ENCODE data around the gene RIT2. TPM values are rescaled to one million over a fixed set of nuclear protein-coding genes. Genes with fewer than 3 reads are reported as not detected.

Gene RIT2
- polyA plus RNA-seq, 2 of the 4 experiments (the other 2 are of a cell fraction), result not detected

DNA sequence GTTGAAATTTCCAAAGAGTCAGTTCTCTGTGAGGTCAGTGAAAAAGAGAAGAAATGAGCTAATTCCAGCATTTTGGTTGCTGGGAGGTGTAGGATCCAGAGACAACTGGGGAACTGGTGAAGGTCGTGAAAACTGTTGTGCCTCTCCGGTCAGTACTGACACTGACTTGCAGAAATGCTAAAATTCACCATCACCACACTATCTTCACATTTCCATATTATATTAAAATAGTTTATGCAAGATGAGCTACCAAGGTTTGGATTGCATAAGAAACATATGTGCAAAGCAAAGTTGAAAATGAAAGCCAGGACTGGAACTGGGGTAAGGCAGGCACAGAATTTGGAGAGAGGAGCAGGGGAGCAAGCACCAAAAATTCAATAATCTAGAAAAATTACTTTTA, 21.8 kb downstream of the RIT2 start:
- DNase-seq (ENCODE audit: low read depth in 1 of 2, low spot score in 1 of 2), result no peak
- Histone ChIP-seq H3K4me1 (no peaks in the 10 kb centered on the region), H3K9me3 (no peaks in the 10 kb centered on the region), H3K4me3 (no peak overlapping the region), H3K27ac (no peak overlapping the region), H3K4me2 (no peak overlapping the region)
- CTCF ChIA-PET, result interaction anchor here (0.6 kb wide), 1 partner anchor 16 kb away, joined by 3 read pairs; no protein-coding TSS in a partner anchor
- 5% methylated on average over 2 of the region's 2 CpGs for WGBS (ENCODE audit: missing lambda C conversion rate)
- no peak for ATAC-seq
- POLR2A ChIA-PET, result no interaction called here
- TF ChIP-seq HEYL (CRISPR knock-in tag; IDR thresholded peaks at IDR 0.05), result no peak
- no peak for TF ChIP-seq RARB (CRISPR knock-in tag; IDR thresholded peaks at IDR 0.05)
- TF ChIP-seq, protein P1, sequence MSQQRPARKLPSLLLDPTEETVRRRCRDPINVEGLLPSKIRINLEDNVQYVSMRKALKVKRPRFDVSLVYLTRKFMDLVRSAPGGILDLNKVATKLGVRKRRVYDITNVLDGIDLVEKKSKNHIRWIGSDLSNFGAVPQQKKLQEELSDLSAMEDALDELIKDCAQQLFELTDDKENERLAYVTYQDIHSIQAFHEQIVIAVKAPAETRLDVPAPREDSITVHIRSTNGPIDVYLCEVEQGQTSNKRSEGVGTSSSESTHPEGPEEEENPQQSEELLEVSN (IDR thresholded peaks at IDR 0.05; ENCODE audit: borderline replicate concordance, low read depth), result no peak
- TF ChIP-seq RCOR1 (IDR thresholded peaks at IDR 0.05; ENCODE audit: low read depth, low read length), result no peak
- TF ChIP-seq, protein P2, sequence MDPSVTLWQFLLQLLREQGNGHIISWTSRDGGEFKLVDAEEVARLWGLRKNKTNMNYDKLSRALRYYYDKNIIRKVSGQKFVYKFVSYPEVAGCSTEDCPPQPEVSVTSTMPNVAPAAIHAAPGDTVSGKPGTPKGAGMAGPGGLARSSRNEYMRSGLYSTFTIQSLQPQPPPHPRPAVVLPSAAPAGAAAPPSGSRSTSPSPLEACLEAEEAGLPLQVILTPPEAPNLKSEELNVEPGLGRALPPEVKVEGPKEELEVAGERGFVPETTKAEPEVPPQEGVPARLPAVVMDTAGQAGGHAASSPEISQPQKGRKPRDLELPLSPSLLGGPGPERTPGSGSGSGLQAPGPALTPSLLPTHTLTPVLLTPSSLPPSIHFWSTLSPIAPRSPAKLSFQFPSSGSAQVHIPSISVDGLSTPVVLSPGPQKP (IDR thresholded peaks at IDR 0.05; ENCODE audit: low read depth, low read length), result no peak
- TF ChIP-seq RNF2 (IDR thresholded peaks at IDR 0.05; ENCODE audit: borderline replicate concordance, low read depth), result no peak
- no peak for TF ChIP-seq EP300 (IDR thresholded peaks at IDR 0.05)
- TF ChIP-seq FOSL2 (IDR thresholded peaks at IDR 0.05), result no peak
- TF ChIP-seq FOSL2 (CRISPR knock-in tag; IDR thresholded peaks at IDR 0.05), result no peak
- no peak for TF ChIP-seq CEBPB (IDR thresholded peaks at IDR 0.05)
- TF ChIP-seq, protein P3, sequence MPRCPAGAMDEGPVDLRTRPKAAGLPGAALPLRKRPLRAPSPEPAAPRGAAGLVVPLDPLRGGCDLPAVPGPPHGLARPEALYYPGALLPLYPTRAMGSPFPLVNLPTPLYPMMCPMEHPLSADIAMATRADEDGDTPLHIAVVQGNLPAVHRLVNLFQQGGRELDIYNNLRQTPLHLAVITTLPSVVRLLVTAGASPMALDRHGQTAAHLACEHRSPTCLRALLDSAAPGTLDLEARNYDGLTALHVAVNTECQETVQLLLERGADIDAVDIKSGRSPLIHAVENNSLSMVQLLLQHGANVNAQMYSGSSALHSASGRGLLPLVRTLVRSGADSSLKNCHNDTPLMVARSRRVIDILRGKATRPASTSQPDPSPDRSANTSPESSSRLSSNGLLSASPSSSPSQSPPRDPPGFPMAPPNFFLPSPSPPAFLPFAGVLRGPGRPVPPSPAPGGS (IDR thresholded peaks at IDR 0.05), result no peak
- TF ChIP-seq RAD21 (conservative IDR thresholded peaks at IDR 0.05 in 1 of 2, IDR thresholded peaks at IDR 0.05 in 1 of 2), result no peak
- no peak for TF ChIP-seq BHLHE40 (IDR thresholded peaks at IDR 0.05; ENCODE audit: low read depth, low read length)
- TF ChIP-seq, protein P4, sequence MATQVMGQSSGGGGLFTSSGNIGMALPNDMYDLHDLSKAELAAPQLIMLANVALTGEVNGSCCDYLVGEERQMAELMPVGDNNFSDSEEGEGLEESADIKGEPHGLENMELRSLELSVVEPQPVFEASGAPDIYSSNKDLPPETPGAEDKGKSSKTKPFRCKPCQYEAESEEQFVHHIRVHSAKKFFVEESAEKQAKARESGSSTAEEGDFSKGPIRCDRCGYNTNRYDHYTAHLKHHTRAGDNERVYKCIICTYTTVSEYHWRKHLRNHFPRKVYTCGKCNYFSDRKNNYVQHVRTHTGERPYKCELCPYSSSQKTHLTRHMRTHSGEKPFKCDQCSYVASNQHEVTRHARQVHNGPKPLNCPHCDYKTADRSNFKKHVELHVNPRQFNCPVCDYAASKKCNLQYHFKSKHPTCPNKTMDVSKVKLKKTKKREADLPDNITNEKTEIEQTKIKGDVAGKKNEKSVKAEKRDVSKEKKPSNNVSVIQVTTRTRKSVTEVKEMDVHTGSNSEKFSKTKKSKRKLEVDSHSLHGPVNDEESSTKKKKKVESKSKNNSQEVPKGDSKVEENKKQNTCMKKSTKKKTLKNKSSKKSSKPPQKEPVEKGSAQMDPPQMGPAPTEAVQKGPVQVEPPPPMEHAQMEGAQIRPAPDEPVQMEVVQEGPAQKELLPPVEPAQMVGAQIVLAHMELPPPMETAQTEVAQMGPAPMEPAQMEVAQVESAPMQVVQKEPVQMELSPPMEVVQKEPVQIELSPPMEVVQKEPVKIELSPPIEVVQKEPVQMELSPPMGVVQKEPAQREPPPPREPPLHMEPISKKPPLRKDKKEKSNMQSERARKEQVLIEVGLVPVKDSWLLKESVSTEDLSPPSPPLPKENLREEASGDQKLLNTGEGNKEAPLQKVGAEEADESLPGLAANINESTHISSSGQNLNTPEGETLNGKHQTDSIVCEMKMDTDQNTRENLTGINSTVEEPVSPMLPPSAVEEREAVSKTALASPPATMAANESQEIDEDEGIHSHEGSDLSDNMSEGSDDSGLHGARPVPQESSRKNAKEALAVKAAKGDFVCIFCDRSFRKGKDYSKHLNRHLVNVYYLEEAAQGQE (IDR thresholded peaks at IDR 0.05), result no peak
- FAIRE-seq, result no peak

DNA sequence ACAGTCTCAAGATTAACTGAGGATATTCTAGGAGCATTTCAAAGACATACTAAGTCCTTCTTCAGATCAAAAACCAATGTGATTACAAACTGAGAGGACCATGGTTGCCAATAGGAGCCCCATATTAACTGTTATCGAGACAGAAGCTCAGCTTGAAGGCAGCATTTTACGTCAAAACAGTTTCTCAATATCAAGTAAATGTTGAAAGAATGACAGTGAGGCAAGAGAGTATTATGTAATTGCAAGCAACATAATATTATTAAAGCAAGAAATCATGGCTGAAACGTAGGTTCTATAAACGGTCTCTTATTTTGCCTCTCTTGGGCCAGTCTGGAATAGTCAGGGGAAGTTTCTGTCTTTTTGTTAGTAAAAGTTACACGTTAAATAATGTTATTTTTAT, 22.9 kb downstream of the RIT2 start:
- FAIRE-seq (no peak), ATAC-seq (no peak), DNase-seq (ENCODE audit: low read depth in 1 of 2, low spot score in 1 of 2) (no peak)
- no peak overlapping the region for H3K27ac ChIP-seq
- no peak overlapping the region for H3K4me3 ChIP-seq
- no peaks in the 10 kb centered on the region for H3K9me3 ChIP-seq
- WGBS (ENCODE audit: missing lambda C conversion rate), result 4% methylated on average over 5 of the region's 5 CpGs
- H3K4me1 ChIP-seq, result no peaks in the 10 kb centered on the region
- no peak overlapping the region for H3K4me2 ChIP-seq
- POLR2A ChIA-PET, result no interaction called here
- CTCF ChIA-PET, result no interaction called here
- TF ChIP-seq FOSB (CRISPR knock-in tag; IDR thresholded peaks at IDR 0.05) (no peak), ZFP36 (IDR thresholded peaks at IDR 0.05; ENCODE audit: borderline replicate concordance, partially characterized antibody) (no peak), HOXA7 (CRISPR knock-in tag; IDR thresholded peaks at IDR 0.05) (no peak)

DNA sequence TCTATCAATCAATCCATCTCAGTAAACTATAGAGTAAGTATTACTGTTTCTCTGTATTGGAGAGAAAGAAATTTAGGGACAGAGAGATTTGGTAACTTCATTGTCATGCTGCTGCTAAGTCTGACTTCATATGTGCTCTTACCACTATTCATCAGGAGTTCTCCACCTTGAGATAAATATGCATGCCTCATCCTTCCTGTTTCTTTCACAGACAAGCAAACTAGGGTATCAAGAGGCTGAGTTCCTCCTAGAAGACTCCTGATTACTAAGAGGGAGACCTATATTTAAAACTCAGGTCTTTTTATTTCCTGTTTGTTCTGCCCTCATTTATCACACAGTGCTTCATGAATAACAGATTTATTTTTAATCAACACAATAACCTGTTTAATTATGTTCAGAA, 34.1 kb downstream of the RIT2 start:
- ChIA-PET POLR2A (no interaction called here), CTCF (no interaction called here)
- H3K4me2 ChIP-seq, result no peak overlapping the region
- DNase-seq (ENCODE audit: low read depth in 1 of 2, low spot score in 1 of 2) (no peak), FAIRE-seq (no peak), ATAC-seq (no peak)
- TF ChIP-seq HOXA7 (CRISPR knock-in tag; IDR thresholded peaks at IDR 0.05), result no peak
- no peak for TF ChIP-seq RARB (CRISPR knock-in tag; IDR thresholded peaks at IDR 0.05)
- TF ChIP-seq SREBF2 (IDR thresholded peaks at IDR 0.05), result no peak
- TF ChIP-seq, protein P3 (IDR thresholded peaks at IDR 0.05), result no peak
- no peak for TF ChIP-seq POLR2A (IDR thresholded peaks at IDR 0.05; ENCODE audit: low read length)
- no peak for TF ChIP-seq FOSL2 (IDR thresholded peaks at IDR 0.05)
- TF ChIP-seq FOSL2 (CRISPR knock-in tag; IDR thresholded peaks at IDR 0.05), result no peak
- TF ChIP-seq CHD4 (IDR thresholded peaks at IDR 0.05; ENCODE audit: borderline replicate concordance), result no peak
- no peak for TF ChIP-seq ZNF302 (CRISPR knock-in tag; IDR thresholded peaks at IDR 0.05)
- TF ChIP-seq RFX5 (IDR thresholded peaks at IDR 0.05), result no peak
- TF ChIP-seq RNF2 (IDR thresholded peaks at IDR 0.05; ENCODE audit: borderline replicate concordance, low read depth), result no peak
- TF ChIP-seq, protein P1 (IDR thresholded peaks at IDR 0.05; ENCODE audit: borderline replicate concordance, low read depth), result no peak
- TF ChIP-seq CEBPB (IDR thresholded peaks at IDR 0.05), result no peak
- no peak for TF ChIP-seq HDAC2 (IDR thresholded peaks at IDR 0.05)
- TF ChIP-seq CHD2 (IDR thresholded peaks at IDR 0.05; ENCODE audit: low read length, partially characterized antibody), result no peak
- TF ChIP-seq FOXS1 (CRISPR knock-in tag; IDR thresholded peaks at IDR 0.05), result no peak
- TF ChIP-seq, protein P5, sequence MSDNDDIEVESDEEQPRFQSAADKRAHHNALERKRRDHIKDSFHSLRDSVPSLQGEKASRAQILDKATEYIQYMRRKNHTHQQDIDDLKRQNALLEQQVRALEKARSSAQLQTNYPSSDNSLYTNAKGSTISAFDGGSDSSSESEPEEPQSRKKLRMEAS (IDR thresholded peaks at IDR 0.05), result no peak
- H3K4me1 ChIP-seq, result no peaks in the 10 kb centered on the region
- H3K4me3 ChIP-seq, result no peak overlapping the region
- no peaks in the 10 kb centered on the region for H3K9me3 ChIP-seq
- H3K27ac ChIP-seq, result no peak overlapping the region
